Fibroblast of the conjunctiva (primary cell): ENCODE measurements around the gene DNMT3A.

Source experiments
- DNase-seq: peaks from one replicate; pipeline ENCODE4 v3.0.0-alpha.2; 2010; ENCODE audit warnings: low read depth

The DNMT3A gene

GRCh38 chr2:25324905-25325592 lies 16.7 kb downstream of the DNMT3A start:
- DNase-seq, result no peak

- no peak for DNase-seq
Observed at GRCh38 chr2:25324251-25324650, 17.5 kb downstream of the DNMT3A start.

GRCh38 chr2:25323610-25324189 lies 18.0 kb downstream of the DNMT3A start:
- no peak for DNase-seq

- no peak for DNase-seq
Observed at GRCh38 chr2:25323042-25323514, 18.6 kb downstream of the DNMT3A start.

- no peak for DNase-seq
Observed at GRCh38 chr2:25322312-25322711, 19.4 kb downstream of the DNMT3A start.

GRCh38 chr2:25320077-25320476 lies 21.6 kb downstream of the DNMT3A start:
- no peak for DNase-seq

GRCh38 chr2:25316101-25316500 lies 25.6 kb downstream of the DNMT3A start:
- no peak for DNase-seq

GRCh38 chr2:25315316-25315680 lies 26.4 kb downstream of the DNMT3A start:
- no peak for DNase-seq

GRCh38 chr2:25314514-25315315 lies 27.0 kb downstream of the DNMT3A start:
- no peak for DNase-seq

GRCh38 chr2:25313711-25314513 lies 27.8 kb downstream of the DNMT3A start:
- DNase-seq, result no peak

GRCh38 chr2:25312958-25313710 lies 28.6 kb downstream of the DNMT3A start:
- DNase-seq, result no peak

GRCh38 chr2:25311865-25312575 lies 29.7 kb downstream of the DNMT3A start:
- DNase-seq, result no peak

- DNase-seq, result no peak
Observed at GRCh38 chr2:25310965-25311864, 30.5 kb downstream of the DNMT3A start.

- no peak for DNase-seq
Observed at GRCh38 chr2:25310709-25310964, 31.1 kb downstream of the DNMT3A start.

GRCh38 chr2:25309402-25309801 lies 32.3 kb downstream of the DNMT3A start:
- peak; percentile 42 for DNase-seq

GRCh38 chr2:25308599-25308998 lies 33.1 kb downstream of the DNMT3A start:
- no peak for DNase-seq

GRCh38 chr2:25307949-25308557 lies 33.7 kb downstream of the DNMT3A start:
- no peak for DNase-seq

GRCh38 chr2:25306777-25307368 lies 34.9 kb downstream of the DNMT3A start:
- no peak for DNase-seq

- no peak for DNase-seq
Observed at GRCh38 chr2:25305775-25306174, 36.0 kb downstream of the DNMT3A start.
